SW480 (cell line): Measurements from ENCODE around the gene C4orf50.
A peak's percentile ranks its signal among the peaks of the same experiment; 100 is the strongest.

Experiments used
- DNase-seq: peaks from one replicate; pipeline ENCODE4 v3.0.0-alpha.2; 2016; ENCODE audit warnings: low spot score

Gene C4orf50

GRCh38 chr4:5890063-5890727 lies 128.0 kb downstream of the C4orf50 start:
- DNase-seq = no peak

- no peak for DNase-seq
Observed at GRCh38 chr4:5889002-5889696, 129.1 kb downstream of the C4orf50 start.

GRCh38 chr4:5888222-5889001 lies 129.8 kb downstream of the C4orf50 start:
- peak; percentile 14 for DNase-seq

GRCh38 chr4:5887361-5888221 lies 130.6 kb downstream of the C4orf50 start:
- peak; percentile 70 for DNase-seq

- no peak for DNase-seq
Observed at GRCh38 chr4:5887011-5887360, 131.2 kb downstream of the C4orf50 start.

- DNase-seq = no peak
Observed at GRCh38 chr4:5885733-5886132, 132.5 kb downstream of the C4orf50 start.

- DNase-seq = peak; percentile 27
Observed at GRCh38 chr4:5884796-5885195, 133.4 kb downstream of the C4orf50 start.

GRCh38 chr4:5883916-5884315 lies 134.3 kb downstream of the C4orf50 start:
- DNase-seq = peak; percentile 34

- DNase-seq = peak; percentile 76
Observed at GRCh38 chr4:5882947-5883346, 135.3 kb downstream of the C4orf50 start.

GRCh38 chr4:5881340-5881739 lies 136.9 kb downstream of the C4orf50 start:
- DNase-seq = no peak

- DNase-seq = no peak
Observed at GRCh38 chr4:5878359-5878758, 139.9 kb downstream of the C4orf50 start.

- no peak for DNase-seq
Observed at GRCh38 chr4:5877392-5877791, 140.8 kb downstream of the C4orf50 start.

- no peak for DNase-seq
Observed at GRCh38 chr4:5874811-5875449, 143.3 kb downstream of the C4orf50 start.

GRCh38 chr4:5870701-5871100 lies 147.5 kb downstream of the C4orf50 start:
- DNase-seq = no peak

- DNase-seq = no peak
Observed at GRCh38 chr4:5869966-5870619, 148.1 kb downstream of the C4orf50 start.

GRCh38 chr4:5867866-5868265 lies 150.4 kb downstream of the C4orf50 start:
- no peak for DNase-seq

- no peak for DNase-seq
Observed at GRCh38 chr4:5866841-5867813, 151.1 kb downstream of the C4orf50 start.

- DNase-seq = no peak
Observed at GRCh38 chr4:5865896-5866599, 152.2 kb downstream of the C4orf50 start.

GRCh38 chr4:5863461-5864113 lies 154.6 kb downstream of the C4orf50 start:
- DNase-seq = peak; percentile 65
